Transverse colon (tissue), 4 donors: ENCODE results near the gene LRRC49.

ENCODE experiments used
- POLR2A ChIP-seq: fragments of 450-650 bp; IDR thresholded peaks from one replicate; pipeline ENCODE4 v1.6.1; 2016; ENCODE audit warnings: antibody characterized with exemption, mild to moderate bottlenecking, moderate library complexity
- POLR2AphosphoS5 ChIP-seq, 3 donors: sonication (generic); formaldehyde crosslinking; IDR thresholded peaks; one replicate each; pipeline ENCODE4 v1.6.1; 2016; ENCODE audit warnings: antibody characterized with exemption in 3 of 3
- TF ChIP-seq, protein P1 (sequence below), 5 experiments: fragments of 200-600 bp in 3 of 5; fragments of 450-650 bp in 2 of 5; sonication (generic) in 3 of 5; IDR thresholded peaks; 1 replicate in 2 of 5; 2 replicates in 3 of 5; pipeline ENCODE4 v1.5.1; 2016 to 2017; ENCODE audit warnings: antibody characterized with exemption in 5 of 5, inconsistent platforms in 3 of 5, mild to moderate bottlenecking in 2 of 5, moderate library complexity in 1 of 5

DNA sequence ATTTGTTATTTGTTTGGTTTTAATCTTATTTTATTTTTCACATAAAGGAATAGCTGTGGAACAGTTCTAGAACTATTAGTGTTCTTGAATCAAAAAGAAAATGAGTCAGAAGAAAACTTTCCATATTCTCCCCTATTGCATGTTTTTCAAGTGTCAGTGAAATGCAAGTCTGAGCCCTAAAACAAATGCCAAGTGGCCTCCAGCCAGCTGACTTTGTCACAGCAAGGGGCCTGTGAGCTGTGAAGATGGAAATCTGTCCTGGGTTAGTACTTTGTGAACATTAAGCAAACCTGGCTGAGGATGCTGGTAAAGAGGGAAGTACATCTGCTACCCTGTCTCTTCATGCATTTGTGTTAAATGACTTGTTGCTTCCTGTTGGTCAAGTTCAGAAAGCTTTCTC, 14.2 kb downstream of the LRRC49 start:
- TF ChIP-seq POLR2A = no peak
- TF ChIP-seq, protein P1, sequence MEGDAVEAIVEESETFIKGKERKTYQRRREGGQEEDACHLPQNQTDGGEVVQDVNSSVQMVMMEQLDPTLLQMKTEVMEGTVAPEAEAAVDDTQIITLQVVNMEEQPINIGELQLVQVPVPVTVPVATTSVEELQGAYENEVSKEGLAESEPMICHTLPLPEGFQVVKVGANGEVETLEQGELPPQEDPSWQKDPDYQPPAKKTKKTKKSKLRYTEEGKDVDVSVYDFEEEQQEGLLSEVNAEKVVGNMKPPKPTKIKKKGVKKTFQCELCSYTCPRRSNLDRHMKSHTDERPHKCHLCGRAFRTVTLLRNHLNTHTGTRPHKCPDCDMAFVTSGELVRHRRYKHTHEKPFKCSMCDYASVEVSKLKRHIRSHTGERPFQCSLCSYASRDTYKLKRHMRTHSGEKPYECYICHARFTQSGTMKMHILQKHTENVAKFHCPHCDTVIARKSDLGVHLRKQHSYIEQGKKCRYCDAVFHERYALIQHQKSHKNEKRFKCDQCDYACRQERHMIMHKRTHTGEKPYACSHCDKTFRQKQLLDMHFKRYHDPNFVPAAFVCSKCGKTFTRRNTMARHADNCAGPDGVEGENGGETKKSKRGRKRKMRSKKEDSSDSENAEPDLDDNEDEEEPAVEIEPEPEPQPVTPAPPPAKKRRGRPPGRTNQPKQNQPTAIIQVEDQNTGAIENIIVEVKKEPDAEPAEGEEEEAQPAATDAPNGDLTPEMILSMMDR (IDR thresholded peaks at IDR 0.05) = no peak
- no peak for TF ChIP-seq POLR2AphosphoS5 (IDR thresholded peaks at IDR 0.05)
